HL-60/S4 treated with retinoic acid at 250 ng/mL for 4 days and 3 days (cell line): Measurements from ENCODE around the gene PIWIL4.

Source experiments
- in situ Hi-C: fragments of 300-500 bp; cut with MboI; formaldehyde crosslinking; loops from 2 replicates; pipeline ENCODE4 v1.7.0; 2022; ENCODE audit warnings: low sequenced_read_pairs

The PIWIL4 gene

GRCh38 chr11:94567181-94567670 lies at the start of gene PIWIL4:
TSS of gene PIWIL4 (plus strand) at chr11:94567368. CDS start at chr11:94567519, 151 bp downstream.
- in situ Hi-C loops = no loop called here

DNA sequence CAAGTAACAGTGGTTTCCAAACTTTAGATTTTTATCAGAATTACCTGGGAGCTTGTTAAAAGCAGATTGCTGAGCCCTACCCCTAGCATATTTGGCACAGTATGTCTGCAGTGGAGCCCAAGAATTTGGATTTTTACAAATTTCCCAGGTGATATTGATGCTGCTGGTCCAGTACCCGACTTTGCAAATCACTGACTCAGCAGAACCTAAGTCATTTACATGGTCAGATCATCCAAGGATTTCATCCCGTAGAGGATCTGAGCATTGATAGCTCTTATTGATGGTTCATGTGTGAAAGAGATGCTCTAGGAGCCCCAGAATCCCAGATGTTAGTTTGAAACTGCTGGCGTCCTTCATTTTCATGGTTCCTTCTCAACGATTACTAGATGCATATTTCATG lies 48.9 kb upstream of the PIWIL4 start:
- in situ Hi-C loops = loop anchor here (25.0 kb wide), 1 partner anchor 369 kb away; no protein-coding TSS in a partner anchor

DNA sequence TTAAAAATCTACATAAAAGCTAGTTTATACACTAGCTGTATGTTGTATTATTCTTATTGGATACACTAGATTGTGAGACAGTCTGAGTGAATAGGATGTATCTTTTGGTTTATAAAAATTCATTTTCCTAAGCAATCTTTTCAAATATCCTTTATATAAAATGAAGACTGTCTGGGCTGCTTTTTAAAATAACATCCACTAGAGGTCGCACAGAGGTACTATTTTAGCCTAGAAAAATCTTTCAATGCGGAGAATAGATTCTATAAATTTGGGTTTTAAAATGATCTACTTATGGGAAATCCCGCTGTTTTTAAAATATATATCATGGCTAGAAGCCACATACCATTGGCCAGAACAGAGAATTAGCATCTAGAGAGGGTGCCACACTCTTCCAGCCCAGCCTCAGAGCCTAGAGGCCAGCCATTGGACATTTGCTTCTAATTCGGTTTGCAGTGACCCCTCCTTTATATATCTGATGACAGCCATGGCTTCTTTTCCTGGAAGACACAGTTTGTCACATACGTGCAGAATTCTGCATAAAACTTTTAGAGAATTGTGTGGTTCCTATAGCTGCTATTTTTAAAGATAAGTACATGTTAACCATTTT lies 47.6 kb upstream of the PIWIL4 start:
- in situ Hi-C loops = loop anchor here (25.0 kb wide), 1 partner anchor 368 kb away; no protein-coding TSS in a partner anchor

GRCh38 chr11:94521684-94522083 lies 45.5 kb upstream of the PIWIL4 start:
- in situ Hi-C loops = loop anchor here (25.0 kb wide), 1 partner anchor 366 kb away; no protein-coding TSS in a partner anchor

DNA sequence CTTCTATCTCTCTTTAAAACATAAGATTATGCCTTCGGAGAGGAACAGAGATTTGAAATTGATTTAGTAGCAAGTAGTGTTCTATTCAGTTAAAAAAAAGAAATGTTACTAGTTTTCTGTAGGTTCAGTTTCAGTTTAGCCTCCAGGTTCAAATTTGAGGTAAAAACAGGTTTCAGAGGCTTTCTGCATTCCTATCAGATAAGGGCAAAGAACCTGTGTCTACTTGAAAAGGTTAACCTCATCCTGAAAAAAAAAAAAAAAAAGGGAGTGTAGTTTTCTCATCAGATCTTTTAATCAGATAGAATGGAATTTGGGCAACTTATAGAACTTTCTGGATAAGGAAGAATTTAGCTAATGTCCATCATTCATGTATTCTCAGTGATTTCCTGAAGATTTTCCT lies 42.8 kb upstream of the PIWIL4 start:
- in situ Hi-C loops = loop anchor here (25.0 kb wide), 1 partner anchor 363 kb away; no protein-coding TSS in a partner anchor

- in situ Hi-C loops = no loop called here
These were observed 41.4 kb upstream of the PIWIL4 start for GRCh38 chr11:94525546-94526324.

DNA sequence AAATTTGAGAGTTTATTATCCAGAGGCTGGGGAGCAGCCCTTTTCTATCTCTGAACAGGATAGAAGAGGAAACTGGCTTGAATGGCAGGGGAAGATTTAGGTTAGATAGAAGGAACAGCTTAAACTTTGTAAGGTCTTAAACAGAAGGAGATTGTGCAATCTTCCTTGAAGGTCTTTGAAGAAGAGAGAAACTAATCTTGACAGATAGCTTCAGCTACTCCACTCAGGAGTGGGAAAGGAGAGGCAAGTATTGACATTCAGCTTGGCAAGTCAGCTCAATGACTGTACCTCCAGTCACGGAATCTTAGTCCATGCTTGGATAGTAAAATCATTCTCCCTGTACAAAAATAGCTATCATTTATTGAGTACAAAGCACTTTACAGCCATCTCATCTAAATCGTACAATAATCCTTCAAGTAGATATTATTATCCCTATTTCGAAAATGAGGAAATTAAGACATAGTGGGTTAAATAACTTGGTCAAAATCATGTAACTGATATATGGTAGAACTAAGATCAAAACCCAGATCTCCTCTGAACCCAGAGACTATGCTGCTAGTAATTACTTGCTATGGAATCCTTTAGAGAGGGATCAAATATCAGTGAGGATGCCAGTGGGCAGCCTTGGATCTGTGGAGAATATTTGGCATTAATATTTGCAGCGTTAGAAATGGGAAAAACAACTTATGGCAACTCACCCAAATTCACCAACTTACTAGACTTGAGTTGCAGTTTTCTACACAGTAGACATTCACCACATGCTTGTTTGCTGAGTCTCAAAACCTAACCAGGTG lies 40.3 kb upstream of the PIWIL4 start:
- in situ Hi-C loops = no loop called here

- in situ Hi-C loops = no loop called here
These were observed 38.6 kb upstream of the PIWIL4 start for GRCh38 chr11:94528551-94528950.

DNA sequence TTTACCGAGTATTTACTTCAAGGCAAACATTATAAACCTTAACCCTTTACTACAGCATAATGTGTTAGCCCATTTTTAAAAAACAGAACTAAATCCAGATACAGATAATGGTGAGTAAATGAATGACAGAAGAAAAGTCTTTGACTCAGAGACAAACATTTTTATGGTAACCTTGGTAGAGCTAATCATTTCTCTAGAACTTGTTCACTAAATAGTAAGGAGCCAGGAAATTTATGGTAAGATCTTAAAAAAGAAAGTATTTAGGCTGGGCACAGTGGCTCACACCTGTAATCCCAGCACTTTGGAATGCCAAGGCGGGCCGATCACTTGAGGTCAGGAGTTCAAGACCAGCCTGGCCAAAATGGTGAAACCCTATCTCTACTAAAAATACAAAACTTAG lies 35.0 kb upstream of the PIWIL4 start:
- in situ Hi-C loops = no loop called here

DNA sequence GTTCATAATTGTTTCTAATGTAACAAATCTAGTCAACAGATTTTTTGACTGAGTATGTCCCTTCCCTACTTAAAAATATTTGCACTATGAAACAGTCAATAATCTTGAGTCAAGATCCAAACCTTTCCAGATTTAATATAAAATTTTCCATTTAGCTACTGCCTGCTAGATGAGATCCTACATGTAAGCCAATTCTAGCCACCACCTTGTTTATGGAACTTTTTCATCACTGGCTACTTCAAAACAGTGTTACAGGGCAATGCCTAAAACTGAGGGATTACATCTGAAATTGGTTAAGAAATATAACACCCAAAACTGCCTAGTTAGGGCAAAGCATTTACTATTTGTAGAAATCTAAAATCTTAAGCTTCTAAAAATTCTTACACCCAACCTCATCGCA lies 34.0 kb upstream of the PIWIL4 start:
- in situ Hi-C loops = no loop called here

GRCh38 chr11:94533696-94534630 lies 33.2 kb upstream of the PIWIL4 start:
- in situ Hi-C loops = no loop called here

DNA sequence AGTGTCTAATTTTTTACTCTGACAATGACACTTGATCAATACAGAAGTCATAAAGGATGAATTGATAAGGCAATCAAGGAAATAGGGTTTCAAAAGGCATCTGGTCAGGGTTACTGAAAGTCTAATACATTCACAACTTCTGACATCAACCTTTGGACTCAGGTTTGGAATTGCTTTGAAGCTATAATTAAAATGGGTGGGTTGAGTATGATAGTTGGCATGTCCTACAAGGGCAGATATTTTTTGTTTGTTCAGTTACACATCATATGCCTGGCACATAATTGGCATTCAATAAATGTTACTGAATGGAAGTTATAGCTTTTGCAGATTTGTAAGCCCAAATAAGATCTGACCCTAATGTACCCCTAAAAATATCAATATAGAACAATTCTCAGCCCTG lies 30.8 kb upstream of the PIWIL4 start:
- in situ Hi-C loops = no loop called here

- in situ Hi-C loops = no loop called here
These were observed 30.1 kb upstream of the PIWIL4 start for GRCh38 chr11:94537031-94537600.

DNA sequence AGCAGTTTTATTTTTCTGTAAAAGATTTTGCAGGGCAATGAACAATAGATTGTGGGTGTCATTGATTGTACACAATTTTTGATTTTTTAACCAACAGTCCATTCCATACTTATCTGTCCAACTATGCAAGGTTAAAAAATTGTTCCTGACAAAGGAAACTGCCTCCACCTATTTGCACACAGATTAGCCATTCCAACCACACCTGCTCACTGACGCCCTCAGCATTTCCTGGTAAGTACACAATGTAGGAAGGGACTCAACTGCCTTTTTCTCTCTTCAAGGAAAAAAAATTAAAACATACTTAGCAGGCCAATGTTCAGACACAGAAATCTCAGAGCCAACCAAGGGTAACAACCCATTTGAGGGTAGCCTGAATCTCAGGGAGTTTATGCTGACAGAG lies 27.7 kb upstream of the PIWIL4 start:
- in situ Hi-C loops = no loop called here

GRCh38 chr11:94543695-94544645 lies 23.2 kb upstream of the PIWIL4 start, which contains the start of gene FUT4:
TSS of gene FUT4 (plus strand) at chr11:94543921. CDS start at chr11:94544134, 213 bp downstream.
- in situ Hi-C loops = no loop called here

- in situ Hi-C loops = no loop called here
These were observed 22.4 kb upstream of the PIWIL4 start for GRCh38 chr11:94544646-94545263.

GRCh38 chr11:94545264-94546161 lies 21.7 kb upstream of the PIWIL4 start:
- in situ Hi-C loops = no loop called here
